Myocyte (in vitro differentiated cells): ENCODE data around the gene TDRD6. TPM values are rescaled to one million over a fixed set of nuclear protein-coding genes. Genes with fewer than 3 reads are reported as not detected.
A peak's percentile ranks its signal among the peaks of the same experiment; 100 is the strongest.
"Not testable (repeated sequence)": the region's sequence is repeated elsewhere in the genome, so short reads cannot be mapped to it uniquely, and the experiment has no call there.

ENCODE experiments used
- DNase-seq: peaks from one replicate; pipeline ENCODE4 v3.0.0-alpha.2; 2012; ENCODE audit warnings: low read depth
- polyA plus RNA-seq: library from polyadenylated mRNA; unstranded; fragments of >200 nt; gene quantifications from one replicate; pipeline ENCODE4 v1.2.1, GENCODE V29; 2012; ENCODE audit warnings: missing spikeins
- total RNA-seq: library from RNA; depleted of rRNA; stranded (reverse); fragments of >200 nt; gene quantifications from 2 replicates; pipeline ENCODE4 v1.2.3, GENCODE V29; 2014

TDRD6 gene
- 0.03 TPM in 1 of 2 replicates, not detected in the other for total RNA-seq
- polyA plus RNA-seq, result 0.05 TPM

GRCh38 chr6:46687619-46688097 is at the start of gene TDRD6:
Gene TDRD6, plus strand, starts transcription at chr6:46687885. Its CDS starts 244 bp downstream, at chr6:46688129.
- DNase-seq, result no peak

- DNase-seq, result no peak
Observed at GRCh38 chr6:46637933-46638332, 49.8 kb upstream of the TDRD6 start.

GRCh38 chr6:46638650-46639049 is 49.0 kb upstream of the TDRD6 start:
- no peak for DNase-seq

GRCh38 chr6:46642928-46643751 is 44.5 kb upstream of the TDRD6 start:
- no peak for DNase-seq

- DNase-seq, result no peak
Observed at GRCh38 chr6:46645265-46645664, 42.4 kb upstream of the TDRD6 start.

- DNase-seq, result not testable (repeated sequence)
Observed at GRCh38 chr6:46648108-46648507, 39.6 kb upstream of the TDRD6 start.

GRCh38 chr6:46648869-46649492 is 38.7 kb upstream of the TDRD6 start:
- DNase-seq, result no peak

GRCh38 chr6:46651006-46651405 is 36.7 kb upstream of the TDRD6 start:
- no peak for DNase-seq

GRCh38 chr6:46651816-46652215 is 35.9 kb upstream of the TDRD6 start:
- DNase-seq, result no peak

- no peak for DNase-seq
Observed at GRCh38 chr6:46652232-46652602, 35.5 kb upstream of the TDRD6 start.

- DNase-seq, result peak; percentile 90
Observed at GRCh38 chr6:46652603-46653438, 34.9 kb upstream of the TDRD6 start, which contains the start of the genes CYP39A1 and SLC25A27. Gene CYP39A1, minus strand, starts transcription at chr6:46652818. Its CDS starts 236 bp downstream, at chr6:46652582. Gene SLC25A27, plus strand, starts transcription at chr6:46652975. Its CDS starts 218 bp downstream, at chr6:46653193.

- no peak for DNase-seq
Observed at GRCh38 chr6:46653439-46654195, 34.1 kb upstream of the TDRD6 start.

GRCh38 chr6:46655803-46656202 is 31.9 kb upstream of the TDRD6 start:
- no peak for DNase-seq

- no peak for DNase-seq
Observed at GRCh38 chr6:46657642-46658041, 30.0 kb upstream of the TDRD6 start.

- DNase-seq, result no peak
Observed at GRCh38 chr6:46661483-46661882, 26.2 kb upstream of the TDRD6 start.

GRCh38 chr6:46667377-46667776 is 20.3 kb upstream of the TDRD6 start:
- DNase-seq, result no peak

- no peak for DNase-seq
Observed at GRCh38 chr6:46674410-46674809, 13.3 kb upstream of the TDRD6 start.

- no peak for DNase-seq
Observed at GRCh38 chr6:46676604-46677313, 10.9 kb upstream of the TDRD6 start.

GRCh38 chr6:46677314-46677654 is 10.4 kb upstream of the TDRD6 start:
- no peak for DNase-seq

- peak; percentile 8 for DNase-seq
Observed at GRCh38 chr6:46684771-46685170, 2.9 kb upstream of the TDRD6 start.
